ENCODE results near the gene FLNB.

GRCh38 chr3:58188173-58188564, 179.9 kb downstream of the FLNB start:
- TF ChIP-seq POLR2AphosphoS5 (IDR thresholded peaks at IDR 0.05; ENCODE audit: low read depth, low read length): no peak
- TF ChIP-seq, protein P1, sequence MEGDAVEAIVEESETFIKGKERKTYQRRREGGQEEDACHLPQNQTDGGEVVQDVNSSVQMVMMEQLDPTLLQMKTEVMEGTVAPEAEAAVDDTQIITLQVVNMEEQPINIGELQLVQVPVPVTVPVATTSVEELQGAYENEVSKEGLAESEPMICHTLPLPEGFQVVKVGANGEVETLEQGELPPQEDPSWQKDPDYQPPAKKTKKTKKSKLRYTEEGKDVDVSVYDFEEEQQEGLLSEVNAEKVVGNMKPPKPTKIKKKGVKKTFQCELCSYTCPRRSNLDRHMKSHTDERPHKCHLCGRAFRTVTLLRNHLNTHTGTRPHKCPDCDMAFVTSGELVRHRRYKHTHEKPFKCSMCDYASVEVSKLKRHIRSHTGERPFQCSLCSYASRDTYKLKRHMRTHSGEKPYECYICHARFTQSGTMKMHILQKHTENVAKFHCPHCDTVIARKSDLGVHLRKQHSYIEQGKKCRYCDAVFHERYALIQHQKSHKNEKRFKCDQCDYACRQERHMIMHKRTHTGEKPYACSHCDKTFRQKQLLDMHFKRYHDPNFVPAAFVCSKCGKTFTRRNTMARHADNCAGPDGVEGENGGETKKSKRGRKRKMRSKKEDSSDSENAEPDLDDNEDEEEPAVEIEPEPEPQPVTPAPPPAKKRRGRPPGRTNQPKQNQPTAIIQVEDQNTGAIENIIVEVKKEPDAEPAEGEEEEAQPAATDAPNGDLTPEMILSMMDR (IDR thresholded peaks at IDR 0.05): no peak
- TF ChIP-seq, protein P2, sequence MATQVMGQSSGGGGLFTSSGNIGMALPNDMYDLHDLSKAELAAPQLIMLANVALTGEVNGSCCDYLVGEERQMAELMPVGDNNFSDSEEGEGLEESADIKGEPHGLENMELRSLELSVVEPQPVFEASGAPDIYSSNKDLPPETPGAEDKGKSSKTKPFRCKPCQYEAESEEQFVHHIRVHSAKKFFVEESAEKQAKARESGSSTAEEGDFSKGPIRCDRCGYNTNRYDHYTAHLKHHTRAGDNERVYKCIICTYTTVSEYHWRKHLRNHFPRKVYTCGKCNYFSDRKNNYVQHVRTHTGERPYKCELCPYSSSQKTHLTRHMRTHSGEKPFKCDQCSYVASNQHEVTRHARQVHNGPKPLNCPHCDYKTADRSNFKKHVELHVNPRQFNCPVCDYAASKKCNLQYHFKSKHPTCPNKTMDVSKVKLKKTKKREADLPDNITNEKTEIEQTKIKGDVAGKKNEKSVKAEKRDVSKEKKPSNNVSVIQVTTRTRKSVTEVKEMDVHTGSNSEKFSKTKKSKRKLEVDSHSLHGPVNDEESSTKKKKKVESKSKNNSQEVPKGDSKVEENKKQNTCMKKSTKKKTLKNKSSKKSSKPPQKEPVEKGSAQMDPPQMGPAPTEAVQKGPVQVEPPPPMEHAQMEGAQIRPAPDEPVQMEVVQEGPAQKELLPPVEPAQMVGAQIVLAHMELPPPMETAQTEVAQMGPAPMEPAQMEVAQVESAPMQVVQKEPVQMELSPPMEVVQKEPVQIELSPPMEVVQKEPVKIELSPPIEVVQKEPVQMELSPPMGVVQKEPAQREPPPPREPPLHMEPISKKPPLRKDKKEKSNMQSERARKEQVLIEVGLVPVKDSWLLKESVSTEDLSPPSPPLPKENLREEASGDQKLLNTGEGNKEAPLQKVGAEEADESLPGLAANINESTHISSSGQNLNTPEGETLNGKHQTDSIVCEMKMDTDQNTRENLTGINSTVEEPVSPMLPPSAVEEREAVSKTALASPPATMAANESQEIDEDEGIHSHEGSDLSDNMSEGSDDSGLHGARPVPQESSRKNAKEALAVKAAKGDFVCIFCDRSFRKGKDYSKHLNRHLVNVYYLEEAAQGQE (IDR thresholded peaks at IDR 0.05; ENCODE audit: insufficient read depth in 1 of 2, low read depth in 2 of 2, low read length in 1 of 2): no peak
- no peak for TF ChIP-seq SIN3A (IDR thresholded peaks at IDR 0.05; ENCODE audit: borderline replicate concordance, insufficient read depth, low read depth, low read length)

Measured in Panc1 (cell line).